Embryonic facial prominence (tissue), 1 donor: ENCODE data around the gene MAD1L1.

Experiments used
- DNase-seq: peaks from one replicate; pipeline ENCODE4 v3.0.0-alpha.2; 2016; ENCODE audit errors: extremely low spot score

MAD1L1 gene

DNA sequence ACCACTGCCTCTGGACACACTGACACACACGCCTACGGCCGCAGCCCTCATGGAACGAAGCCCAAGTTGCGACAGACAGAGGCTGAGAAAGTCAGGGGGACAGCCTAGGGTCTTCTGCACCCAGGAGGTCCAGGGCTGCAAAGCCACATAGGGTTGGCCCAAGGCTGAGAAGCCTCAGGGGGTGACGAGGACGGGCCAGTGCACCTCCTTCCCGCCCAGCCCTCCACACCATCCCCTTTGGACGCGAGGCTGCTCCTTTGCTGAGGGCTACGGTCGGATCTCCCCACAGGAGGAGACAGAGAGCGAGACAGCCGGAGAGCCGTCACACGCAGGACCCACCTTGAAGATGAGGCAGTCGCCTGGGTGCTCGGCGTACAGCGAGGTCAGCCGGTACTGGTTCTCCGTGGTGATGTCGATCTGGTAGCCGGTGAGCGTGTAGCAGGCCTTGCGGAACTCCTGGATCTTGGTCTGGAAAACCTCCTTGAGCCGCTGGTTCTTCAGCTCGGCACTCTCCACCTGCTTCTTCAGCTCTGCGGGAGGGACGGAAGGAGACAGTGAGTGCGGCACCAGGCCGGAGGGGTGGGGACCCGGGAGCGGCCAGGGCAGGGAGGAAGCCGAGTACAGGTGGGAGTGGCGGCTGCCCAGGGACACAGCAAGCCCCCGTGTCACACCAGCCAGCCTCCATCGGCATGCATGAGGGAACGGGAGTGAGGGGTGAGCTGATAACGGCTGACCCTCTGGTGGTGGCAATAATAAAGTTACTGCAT, 334.7 kb downstream of the MAD1L1 start:
- DNase-seq, result no peak

DNA sequence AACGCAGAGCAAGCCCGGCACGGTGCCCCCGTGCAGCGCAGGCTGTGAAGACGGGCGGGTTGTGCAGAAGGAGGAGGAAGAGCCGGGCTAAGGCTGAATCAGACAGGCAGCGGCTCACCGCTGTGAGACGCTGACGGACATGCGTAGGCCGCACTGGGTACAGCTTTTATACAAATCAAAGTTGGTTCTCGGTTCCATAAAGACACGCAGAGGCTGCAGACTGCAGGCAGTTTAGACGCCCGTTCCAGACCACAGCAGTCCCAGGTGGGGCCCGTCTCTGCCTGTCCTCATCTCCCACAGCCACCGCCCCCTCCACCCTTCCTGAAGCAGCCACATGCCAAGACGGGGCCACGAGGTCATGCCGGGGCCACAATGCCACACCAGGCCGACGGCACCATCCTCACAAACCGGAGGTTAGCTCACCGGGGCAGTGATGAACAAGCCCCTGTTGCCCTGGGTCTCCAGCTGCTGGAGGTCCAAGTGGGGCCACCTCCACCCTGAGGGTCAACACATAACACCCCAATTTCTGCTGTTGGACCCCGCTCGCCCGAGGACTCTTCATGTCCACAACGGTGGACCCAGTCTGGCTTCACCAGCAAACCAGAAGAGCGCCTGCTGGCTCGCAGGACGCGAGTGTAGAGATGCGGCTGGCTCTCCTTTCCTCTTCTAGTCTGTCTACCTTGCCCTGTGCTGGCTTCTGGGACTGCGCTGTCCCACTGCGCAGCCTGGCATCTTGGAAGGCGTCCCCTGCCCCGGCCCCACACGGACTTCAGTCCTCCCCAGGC, 335.5 kb downstream of the MAD1L1 start:
- DNase-seq, result no peak

DNA sequence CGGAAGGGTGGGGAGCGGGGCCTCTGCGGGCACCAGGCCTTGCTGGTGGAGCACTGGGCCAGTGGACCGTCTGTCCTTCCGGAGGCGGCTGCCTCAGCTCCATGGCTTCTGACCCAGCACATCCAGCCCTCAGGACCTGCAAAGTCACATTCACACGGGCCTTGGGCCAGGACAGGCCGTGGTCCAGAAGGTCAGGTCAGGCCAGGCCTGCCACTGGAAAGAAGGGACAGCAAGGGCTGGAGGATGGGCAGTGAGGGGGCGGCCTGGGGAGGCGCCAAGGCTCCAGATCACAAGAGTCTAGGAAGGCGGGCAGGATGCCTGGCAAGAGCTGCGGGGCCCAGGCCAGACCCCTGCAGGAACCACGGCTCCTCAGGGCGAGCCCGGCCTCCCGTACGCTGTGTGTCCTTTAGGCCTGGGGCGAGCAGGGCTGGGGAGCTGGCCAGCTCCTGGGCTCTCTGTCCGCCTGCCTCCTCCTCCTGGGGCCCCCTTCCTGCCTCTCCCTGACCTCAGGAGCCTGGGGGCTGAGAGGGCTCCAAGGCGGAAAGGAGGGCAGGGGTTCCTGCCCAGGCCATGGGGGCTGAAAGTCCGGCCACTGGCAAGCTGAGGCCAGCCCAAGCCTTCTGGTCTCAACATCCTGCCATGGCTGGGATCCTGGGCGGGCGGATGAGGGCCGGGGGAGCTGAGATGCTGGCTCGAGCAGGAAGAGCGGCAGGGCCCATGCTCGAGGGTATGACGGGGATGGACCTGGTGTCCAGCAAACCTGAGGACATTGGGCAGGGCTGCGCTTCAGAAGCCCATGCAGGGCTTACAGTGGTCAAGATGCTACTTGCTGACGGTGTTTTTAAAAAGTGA, 336.9 kb downstream of the MAD1L1 start:
- DNase-seq, result no peak

DNA sequence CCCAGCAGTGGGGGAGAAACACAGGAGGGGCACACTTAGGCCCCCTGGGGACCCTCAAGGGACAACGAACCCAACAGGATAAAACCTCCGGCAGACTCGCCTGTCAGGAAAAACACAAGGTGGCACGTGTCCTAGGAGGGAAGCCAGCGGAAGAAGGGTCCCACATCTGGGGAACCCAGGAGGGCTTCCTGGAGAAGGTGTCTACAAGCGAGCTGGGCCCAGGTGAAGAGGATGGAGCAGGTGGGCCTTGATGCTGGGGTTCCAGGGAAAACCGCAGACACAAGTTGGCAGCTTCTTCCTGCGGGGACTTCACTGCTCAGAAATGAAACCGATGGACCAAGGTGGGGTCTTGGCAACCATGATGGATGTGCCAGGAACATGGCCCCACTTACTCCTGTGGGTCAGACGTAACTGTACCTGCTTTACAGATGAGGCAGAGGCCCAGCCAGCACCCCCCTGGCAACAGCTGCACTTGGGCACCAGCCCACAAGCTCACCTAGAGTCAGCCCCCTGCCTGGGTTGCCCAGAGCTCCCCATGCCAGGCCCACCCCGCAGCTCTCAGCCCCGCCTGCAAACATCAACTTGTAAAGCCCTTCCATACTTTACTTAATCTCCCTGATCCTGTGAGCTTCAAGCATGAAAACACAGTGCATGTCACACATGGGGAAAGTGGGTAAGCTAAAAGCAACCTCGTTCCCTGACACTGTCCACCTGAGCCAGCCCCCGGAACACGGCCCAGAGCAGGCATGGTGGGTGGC, 337.7 kb downstream of the MAD1L1 start:
- DNase-seq, result no peak

DNA sequence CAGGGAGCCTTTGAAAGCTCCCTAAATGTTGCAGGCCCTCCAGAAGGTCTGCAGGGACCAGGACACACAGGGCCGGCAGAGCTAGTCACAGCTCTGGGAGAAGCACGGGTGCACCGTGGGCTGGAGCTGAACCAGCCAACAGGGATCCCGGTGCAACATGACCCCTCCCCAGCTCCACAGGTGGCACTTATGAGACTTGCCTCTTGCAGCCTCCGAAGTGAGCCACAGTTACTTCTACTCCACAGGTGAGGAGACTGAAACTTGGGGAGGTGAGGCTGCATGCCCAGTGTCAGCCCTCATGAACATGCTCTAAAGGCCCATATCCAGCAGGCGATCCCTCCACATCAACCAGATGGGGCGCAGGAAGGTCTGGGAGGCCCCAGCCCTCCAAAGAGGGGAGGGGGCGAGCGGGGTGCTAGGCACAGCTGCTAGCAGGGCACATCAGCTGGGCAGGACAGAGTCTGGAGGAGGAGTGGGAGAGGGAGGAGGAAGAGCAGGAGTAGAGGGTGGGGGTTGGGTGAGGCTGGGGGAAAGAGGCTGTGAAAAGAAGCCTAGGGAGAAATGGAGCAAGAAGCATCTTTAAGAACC, 338.3 kb downstream of the MAD1L1 start:
- no peak for DNase-seq

DNA sequence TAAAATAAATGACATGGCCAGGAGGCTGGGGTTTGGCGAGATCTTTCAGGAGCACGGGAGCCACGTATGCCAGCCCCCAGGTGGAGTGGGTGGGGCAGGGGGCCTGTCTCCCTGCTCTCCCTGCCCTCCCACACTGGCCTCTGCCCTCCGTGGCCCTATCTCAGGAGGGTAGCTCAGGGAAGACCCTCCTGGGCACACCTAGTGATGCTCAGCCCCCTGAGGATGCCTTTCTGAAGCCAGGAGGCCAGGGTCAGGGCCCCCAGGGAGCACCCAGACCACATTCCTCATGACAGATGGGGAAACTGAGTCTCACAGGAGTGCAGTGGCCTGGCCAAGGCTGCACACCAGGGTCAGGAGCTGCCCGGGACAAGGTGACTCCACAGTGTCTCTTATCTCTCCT, 339.3 kb downstream of the MAD1L1 start:
- DNase-seq, result no peak

DNA sequence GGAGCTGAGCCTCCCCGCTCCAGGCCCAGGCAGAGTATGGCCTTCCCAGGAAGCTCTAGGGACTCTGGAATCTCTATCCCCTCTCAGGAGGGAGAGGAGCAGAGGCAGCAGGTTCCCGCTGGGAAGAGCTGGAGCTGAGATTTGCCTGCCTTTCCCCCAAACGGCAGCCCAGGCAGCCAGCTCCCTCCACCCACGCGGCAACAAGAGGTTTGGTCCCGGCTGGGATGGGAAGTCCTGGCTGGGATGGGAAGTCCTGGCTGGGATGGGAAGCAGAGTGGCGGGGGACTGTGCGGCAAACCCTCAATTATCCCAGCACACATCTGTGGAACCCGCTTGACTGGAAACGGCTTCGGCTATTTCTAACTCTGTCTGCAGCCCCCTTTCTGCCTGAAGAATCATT, 339.7 kb downstream of the MAD1L1 start:
- DNase-seq, result no peak

DNA sequence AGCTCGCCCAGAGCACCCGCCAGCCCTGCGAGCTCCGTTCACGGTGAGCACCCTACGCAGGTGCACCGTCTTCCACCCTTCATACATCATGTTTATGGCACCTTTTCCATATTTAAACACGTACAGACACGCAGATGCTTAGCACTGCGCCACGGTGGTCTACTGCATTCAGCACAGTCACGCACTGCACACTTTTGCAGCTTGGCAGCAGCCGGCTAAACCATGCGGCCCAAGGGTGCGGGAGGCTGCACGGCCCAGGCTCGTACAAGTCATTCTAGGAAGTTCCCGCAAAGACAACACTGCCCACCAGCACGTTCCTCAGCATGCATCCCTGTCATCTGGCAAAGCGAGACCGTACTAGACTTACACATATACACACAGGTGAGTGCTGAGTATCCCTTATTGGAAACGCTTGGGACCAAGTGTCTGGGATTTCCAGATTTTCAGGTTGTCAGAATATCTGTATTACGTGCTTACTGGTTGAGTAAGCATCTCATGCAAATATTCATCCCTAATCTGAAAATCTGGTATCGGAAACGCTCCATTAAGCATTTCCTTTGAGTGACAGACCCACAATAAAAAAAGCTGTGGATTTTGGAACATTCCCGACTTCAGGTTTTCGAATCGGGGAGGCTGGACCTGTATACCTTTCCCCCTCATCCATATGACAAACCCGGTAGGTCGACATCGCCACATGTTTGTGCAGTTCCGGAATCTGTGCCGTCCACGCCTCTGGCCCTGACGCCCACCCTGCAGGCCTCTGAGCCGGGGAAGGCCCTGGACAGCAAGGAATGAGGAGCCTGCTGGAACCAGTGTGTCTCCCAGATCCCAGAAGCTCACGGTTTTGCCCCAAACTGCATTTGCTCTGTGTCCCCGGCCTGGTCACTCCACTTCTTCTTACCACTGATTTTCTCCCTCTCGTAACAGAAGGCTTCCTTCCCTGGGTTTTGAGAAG, 340.5 kb downstream of the MAD1L1 start:
- no peak for DNase-seq

DNA sequence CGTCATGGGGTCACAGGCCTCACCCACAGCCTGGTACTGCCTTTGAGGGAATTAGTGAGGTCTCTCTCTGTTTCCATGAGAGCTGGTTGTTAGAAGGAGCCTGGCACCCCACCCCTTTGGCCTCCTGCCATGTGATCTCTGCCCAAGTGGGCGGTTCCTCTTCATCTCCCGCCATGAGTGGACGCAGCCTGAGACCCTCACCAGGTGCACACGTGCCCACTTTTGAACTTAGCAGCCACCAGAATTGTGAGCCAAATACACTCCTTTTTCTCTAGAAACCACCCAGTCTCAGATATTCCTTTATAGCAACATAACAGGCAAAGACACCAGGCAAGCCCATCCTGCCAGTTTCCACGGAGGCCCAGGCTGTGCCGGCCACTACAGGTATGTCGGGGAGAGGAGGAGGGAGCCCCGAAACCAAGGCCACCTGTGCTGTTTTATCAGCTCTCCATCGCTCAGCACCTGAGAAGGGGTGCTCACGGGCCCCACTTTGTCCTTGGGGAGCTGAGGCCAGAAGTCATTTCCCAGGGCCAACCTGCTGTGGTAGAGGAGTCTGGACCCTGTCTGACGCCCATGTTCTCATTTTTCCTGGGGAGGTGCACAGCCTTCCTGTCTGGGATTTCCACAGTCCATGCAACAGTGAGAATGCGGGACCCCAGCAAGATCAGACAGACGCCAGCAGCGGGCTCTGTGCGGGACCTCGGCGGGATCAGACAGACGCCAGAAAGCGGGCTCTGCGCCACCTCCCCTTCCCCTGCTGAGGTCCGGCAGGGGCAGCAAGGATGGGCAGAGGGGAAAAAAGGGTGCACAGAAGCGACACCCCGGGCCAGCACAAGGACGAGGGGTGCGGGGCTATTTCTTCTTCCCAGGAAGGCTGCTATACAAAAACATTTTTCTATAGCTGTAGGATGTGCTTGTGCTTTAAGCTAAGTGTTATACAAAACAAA, 342.2 kb downstream of the MAD1L1 start:
- no peak for DNase-seq

DNA sequence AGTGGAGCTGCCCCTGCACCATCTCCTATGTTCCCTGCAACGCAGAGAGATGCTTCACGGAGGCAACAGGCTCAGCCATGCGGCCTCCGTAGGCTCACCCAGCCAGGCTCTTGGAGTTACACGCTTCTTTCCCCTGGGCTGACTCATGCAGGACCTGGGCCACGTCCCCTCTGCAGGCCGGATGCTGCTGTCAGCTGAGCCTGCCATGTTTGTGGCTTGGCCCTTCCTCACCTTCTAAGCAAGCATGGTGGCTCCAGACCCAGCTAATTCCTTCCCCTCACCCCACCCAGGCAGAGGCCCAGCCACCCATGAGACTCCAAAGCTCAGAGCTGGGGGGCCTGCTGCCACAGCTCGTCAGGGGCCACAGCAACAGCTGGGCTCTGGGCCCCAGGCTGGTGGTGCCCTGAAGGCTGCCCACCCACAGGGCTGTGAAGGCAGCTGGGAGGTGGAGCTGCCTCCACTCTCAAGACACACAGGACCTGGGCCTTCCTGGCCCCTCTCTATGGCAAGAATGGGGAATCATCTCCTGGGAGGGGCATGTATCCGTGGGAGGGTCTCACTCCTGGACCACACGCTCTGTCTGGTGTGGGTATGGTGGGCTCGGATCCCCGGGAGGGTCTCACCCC, 343.1 kb downstream of the MAD1L1 start:
- no peak for DNase-seq

DNA sequence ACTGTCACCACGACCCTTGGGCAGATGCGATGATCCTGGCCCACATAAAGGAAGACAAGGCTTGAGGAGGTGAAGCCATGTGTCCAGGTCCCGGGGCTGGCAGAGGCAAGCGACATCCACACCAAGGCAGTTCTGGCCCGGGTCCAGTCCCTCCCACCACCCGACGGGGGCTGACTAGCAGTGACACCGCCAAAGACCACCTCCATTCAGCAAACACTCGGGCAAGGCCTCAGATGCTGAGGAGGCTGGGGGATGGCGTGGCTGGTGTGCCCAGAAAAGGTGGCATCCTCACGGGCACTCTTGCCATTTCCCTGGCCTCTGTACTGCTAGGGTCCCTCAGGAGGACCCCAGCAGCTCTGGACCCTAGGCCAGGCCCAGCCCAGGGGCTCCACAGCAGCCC, 343.7 kb downstream of the MAD1L1 start:
- DNase-seq, result no peak

DNA sequence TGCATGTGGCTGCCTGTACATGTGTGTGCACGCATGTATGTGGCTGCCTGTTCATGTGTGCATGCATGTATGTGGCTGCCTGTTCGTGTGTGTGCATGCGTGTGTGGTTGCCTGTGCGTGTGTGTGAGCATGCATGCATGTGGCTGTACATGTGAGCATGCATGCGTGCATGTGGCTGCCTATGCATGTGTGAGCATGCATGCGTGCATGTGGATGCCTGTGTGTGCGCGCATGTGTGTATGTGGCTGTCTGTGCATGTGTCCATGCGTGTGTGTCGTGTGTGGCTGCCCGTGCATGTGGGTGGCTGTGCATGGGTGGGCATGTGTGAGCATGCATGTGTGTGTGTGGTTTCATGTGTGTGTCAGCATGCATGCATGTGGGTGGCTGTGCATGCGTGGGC, 344.3 kb downstream of the MAD1L1 start:
- DNase-seq, result no peak

DNA sequence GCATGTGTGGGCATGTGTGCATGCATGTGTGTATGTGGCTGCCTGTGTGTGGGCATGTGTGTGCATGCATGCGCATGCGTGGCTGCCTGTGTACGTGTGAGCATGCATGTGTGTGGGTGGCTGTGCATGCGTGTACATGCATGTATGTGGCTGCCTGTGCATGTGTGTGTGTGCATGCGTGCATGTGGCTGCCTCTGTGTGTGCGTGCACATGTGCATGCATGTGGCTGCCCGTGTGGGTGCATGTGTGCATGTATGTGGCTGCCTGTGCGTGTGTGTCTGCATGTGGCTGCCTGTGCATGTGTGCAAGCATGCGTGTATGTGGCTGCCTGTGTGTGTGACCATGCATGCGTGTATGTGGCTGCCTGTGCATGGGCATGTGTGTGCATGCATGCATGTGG, 345.5 kb downstream of the MAD1L1 start:
- no peak for DNase-seq

DNA sequence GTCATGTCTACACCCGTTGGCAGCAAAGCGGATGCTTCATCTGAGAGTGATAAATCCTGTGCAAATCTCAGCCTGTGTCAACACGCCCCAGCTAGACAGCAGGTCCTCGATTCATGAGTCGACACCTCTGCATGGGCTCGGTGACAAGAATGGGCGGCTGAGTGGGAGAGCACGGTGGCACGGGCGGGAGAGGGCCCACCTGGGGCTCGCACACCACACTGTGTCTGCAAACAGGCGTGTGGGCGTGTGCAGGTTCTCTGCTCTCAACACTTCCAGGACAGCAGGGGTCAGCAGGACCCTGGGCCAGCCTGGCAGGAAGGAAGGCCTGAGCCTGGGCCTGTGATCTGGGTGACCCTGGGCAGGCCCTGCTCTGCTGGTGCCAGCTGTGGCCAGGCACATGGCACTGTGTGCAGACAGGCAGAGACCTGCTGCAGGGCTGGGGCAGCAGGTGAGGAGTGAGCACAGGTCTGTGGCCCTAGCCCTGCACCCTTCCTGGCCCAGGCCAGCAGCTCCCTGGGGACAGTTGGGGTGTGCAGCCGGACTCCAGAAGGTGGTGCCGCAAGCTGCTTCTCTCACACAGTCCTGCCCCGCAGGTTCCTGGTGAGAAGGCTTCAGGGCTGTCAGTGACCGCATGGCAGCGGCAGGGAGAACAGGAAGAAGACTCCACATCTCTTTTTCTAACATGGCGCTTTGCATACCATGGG, 346.2 kb downstream of the MAD1L1 start:
- DNase-seq, result no peak

DNA sequence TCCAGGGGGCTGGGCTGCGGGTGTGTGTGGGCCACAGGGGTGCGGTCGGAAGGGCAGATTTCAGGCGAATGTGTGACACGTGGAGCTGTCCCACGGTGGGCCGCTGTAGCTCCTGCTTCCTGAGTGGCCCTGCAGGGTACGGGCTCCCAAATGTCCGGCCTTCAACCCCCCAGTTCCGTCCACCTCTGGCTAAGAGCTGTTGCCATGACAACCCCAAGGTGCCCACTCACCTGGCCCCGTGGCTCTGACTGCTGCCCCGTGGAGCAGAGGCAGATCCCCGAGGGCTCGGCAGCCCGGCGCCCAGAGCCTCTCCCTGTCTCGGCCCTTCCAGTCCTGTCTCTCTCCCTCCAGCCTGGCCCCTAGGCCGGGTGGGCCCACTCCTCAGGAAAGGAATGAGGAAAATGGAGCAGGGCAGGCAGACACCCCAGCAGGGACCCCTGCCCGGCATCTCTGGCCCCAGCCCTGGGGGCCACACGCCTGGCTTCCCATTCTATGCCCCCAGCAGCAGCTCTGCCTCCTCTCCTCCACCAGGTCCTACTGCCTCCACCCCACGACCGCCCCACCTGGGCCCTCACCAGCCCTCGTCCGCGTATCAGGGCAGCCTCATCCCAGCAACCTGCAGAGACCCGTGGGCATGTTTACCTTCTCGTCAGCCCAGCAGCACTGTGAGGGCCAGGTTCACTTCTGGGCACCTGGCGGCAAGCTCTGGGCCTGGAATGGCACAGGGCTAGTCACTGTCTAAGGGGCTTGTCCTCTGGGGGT, 347.1 kb downstream of the MAD1L1 start:
- no peak for DNase-seq

DNA sequence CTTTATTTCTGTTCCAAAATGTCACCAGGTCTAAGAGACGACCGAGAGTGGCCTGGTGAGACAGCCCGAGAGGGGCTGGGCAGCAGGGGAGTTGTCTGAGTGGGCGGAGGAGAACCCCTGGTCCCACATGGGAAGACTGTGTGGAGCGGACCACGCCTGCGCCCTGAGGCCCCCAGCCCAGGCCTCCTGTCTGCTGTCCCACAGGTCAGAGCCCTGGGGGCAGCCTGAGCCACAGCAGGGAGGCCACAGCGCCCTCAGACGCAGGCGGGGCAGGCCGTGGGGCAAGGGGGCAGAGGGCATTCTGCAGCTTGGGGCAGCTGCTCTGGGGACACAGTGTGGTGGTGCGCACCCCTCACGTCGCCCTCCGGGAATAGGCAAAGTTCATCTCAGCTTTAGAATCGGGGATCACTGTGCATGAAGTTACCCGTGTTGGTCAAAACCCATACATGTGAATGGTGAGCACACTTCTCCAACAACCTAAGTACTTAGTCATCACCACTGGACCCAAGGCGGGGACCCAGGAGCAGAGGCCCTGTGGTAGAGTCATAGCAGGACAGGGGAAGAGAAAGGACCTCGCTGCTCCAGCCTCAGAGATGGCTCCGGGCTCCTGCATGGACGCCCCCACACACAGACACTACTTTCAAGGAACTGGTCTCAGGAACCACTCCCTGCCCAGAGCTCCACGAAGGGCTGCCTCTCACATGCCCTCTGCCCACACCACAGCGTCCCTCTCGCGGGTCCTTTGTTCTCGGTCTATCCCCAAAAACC, 348.0 kb downstream of the MAD1L1 start:
- DNase-seq, result no peak
